Heart left ventricle (tissue), 13 donors: ENCODE data around the gene RPS3.

ENCODE experiments used
- POLR2A ChIP-seq, 2 donors: fragments of 450-650 bp; IDR thresholded peaks; one replicate each; pipeline ENCODE4 v1.6.1; 2017; ENCODE audit warnings: antibody characterized with exemption in 2 of 2, mild to moderate bottlenecking in 2 of 2, moderate library complexity in 2 of 2
- TF ChIP-seq, protein P1 (sequence below), 12 donors: fragments of 200-600 bp; sonication (generic) in 4 of 12; IDR thresholded peaks; one replicate each; pipeline versions ENCODE4 v1.5.0 to v1.8.0; 2018 to 2022; ENCODE audit warnings: antibody characterized with exemption in 12 of 12, mild to moderate bottlenecking in 5 of 12
- donor health status: ischemic (EF 13 %, LVEDD 7.1; RV severe dilation, severe dysfunction).
- donor health status: DM: no; HTN: yes; CAD: no.
- donor health status: DM: no; HTN: no; CAD: no.
- donor health status: ischemic (EF 25% LVEDD 6.9; RV normal size, moderate dysfunction).
- donor health status: ischemic (EF 25% LVEDD 5.7; RV mildly dilated, moderate dysfunction).
- donor health status: ischemic (EF 35%, LVEDD 5.7; RV mildly dilated, moderate dysfunction).
- donor health status: nonischemic (EF 11% LVEDD 7.7; RV severe dilation, severe dysfunction).
- donor health status: DM: yes; HTN: yes; CAD: no.
- donor health status: PGD.
- donor health status: ischemic (EF 29% LVEDD 5.4; RV normal size, mild dysfunction).
- donor health status: nonischemic (EF 23%, LVEDD 6.1; RV moderate dilation, normal function).

DNA sequence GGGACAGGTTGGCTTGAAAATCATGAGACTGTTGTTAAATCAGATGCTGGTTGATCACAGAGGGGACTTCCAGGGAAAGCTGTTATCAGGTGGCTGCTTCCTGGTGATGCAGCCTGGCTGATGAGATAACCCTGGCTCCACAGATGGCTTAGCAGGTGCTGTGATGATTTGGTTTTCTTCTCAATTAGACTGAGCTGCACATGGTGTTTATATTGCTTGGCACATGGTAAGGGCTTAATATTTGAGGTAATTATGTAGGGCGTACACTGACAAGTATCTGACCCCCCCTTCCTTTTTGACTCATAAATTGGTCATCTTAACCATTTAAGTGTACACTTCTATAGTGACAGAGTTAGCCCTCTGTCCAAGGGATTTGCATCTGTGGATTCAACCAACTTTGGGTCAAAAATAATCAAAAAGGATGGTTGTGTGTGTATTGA, 7.0 kb downstream of the RPS3 start:
- TF ChIP-seq, protein P1, sequence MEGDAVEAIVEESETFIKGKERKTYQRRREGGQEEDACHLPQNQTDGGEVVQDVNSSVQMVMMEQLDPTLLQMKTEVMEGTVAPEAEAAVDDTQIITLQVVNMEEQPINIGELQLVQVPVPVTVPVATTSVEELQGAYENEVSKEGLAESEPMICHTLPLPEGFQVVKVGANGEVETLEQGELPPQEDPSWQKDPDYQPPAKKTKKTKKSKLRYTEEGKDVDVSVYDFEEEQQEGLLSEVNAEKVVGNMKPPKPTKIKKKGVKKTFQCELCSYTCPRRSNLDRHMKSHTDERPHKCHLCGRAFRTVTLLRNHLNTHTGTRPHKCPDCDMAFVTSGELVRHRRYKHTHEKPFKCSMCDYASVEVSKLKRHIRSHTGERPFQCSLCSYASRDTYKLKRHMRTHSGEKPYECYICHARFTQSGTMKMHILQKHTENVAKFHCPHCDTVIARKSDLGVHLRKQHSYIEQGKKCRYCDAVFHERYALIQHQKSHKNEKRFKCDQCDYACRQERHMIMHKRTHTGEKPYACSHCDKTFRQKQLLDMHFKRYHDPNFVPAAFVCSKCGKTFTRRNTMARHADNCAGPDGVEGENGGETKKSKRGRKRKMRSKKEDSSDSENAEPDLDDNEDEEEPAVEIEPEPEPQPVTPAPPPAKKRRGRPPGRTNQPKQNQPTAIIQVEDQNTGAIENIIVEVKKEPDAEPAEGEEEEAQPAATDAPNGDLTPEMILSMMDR (IDR thresholded peaks at IDR 0.05): no peak
- TF ChIP-seq POLR2A (IDR thresholded peaks at IDR 0.05): no peak
